Measurements from ENCODE around the gene UBALD1. TPM values are rescaled to one million over a fixed set of nuclear protein-coding genes. Genes with fewer than 3 reads are reported as not detected.

The UBALD1 gene
- total and polyA plus RNA-seq, 9 of the 15 experiments (the other 6 are each of a cell fraction or from before 2014, with no cell fraction given): 1.3 to 38.0 (median 6.2) TPM; not detected in 2

DNA sequence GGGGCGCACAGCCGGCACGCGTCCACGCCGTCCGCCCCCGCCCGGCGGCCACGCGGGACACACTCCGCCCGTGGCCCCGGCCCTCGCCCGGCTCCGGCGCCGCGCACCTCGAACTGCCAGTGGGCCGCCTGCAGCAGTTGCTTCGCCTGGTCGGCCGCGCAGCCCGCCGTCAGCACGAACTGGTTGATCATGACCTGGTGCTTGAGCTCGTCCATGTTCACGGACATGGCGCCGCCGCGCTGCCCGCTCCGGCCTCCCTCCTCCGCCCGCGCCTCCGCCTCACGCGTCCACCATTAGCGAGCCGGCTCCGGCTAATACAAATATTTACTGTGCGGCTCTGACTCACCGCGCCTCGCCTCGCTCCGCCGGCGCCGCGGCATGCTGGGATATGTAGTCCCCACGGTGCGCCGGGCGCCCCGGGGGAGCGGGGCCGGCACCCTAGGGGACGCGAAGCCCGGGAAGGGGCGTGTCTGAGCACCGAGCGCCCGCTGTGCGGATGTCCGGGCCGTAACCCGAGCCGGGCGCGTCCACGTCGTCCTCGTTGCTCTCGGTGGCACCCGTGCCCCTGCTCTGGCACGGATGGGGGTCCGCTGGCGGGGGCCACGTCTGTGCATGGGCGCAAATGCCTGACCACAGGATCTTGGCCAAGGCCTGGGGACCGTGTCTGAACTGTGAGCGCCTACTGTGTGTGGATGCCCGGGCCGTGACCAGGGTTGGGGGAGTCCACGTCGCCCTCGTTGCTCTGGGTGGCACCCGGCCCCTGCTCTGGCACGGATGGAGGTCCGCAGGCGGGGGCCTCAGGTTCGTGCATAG is at the start of gene UBALD1 (continued):
- TF ChIP-seq, protein P1, sequence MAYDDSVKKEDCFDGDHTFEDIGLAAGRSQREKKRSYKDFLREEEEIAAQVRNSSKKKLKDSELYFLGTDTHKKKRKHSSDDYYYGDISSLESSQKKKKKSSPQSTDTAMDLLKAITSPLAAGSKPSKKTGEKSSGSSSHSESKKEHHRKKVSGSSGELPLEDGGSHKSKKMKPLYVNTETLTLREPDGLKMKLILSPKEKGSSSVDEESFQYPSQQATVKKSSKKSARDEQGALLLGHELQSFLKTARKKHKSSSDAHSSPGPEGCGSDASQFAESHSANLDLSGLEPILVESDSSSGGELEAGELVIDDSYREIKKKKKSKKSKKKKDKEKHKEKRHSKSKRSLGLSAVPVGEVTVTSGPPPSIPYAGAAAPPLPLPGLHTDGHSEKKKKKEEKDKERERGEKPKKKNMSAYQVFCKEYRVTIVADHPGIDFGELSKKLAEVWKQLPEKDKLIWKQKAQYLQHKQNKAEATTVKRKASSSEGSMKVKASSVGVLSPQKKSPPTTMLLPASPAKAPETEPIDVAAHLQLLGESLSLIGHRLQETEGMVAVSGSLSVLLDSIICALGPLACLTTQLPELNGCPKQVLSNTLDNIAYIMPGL (CRISPR knock-in tag; IDR thresholded peaks at IDR 0.05): peak; percentile 92
- TF ChIP-seq MAZ (CRISPR knock-in tag; conservative IDR thresholded peaks at IDR 0.05 in 1 of 2, IDR thresholded peaks at IDR 0.05 in 1 of 2) (peak; percentile 65 to 88), L3MBTL2 (IDR thresholded peaks at IDR 0.05) (peak; percentile 57), SRSF1 (IDR thresholded peaks at IDR 0.05; ENCODE audit: low read depth, low read length) (no peak), ZNF311 (CRISPR knock-in tag; IDR thresholded peaks at IDR 0.05) (0 out of 2 replicates have a peak, but pooled peaks have one; percentile 31), CSDE1 (IDR thresholded peaks at IDR 0.05) (no peak; a peak in 1 of 4 replicates), BRF1 (IDR thresholded peaks at IDR 0.05; ENCODE audit: borderline replicate concordance, extremely low read depth, insufficient read length) (no peak), HNRNPL (IDR thresholded peaks at IDR 0.05; ENCODE audit: low read depth, low read length) (peak; percentile 96), MCM2 (IDR thresholded peaks at IDR 0.05; ENCODE audit: low read depth) (no peak), BRD4 (IDR thresholded peaks at IDR 0.05) (peak; percentile 62), MED1 (CRISPR knock-in tag; IDR thresholded peaks at IDR 0.05; ENCODE audit: borderline replicate concordance) (no peak), PTRF (tag; IDR thresholded peaks at IDR 0.05) (no peak), STAG1 (CRISPR knock-in tag; IDR thresholded peaks at IDR 0.05; ENCODE audit: borderline replicate concordance) (0 out of 2 replicates have a peak, but pooled peaks have one; percentile 17), U2AF2 (optimal IDR thresholded peaks at IDR 0.05; ENCODE audit: low read depth, low read length) (no peak), SUPT5H (IDR thresholded peaks at IDR 0.05) (peak; percentile 85), EGR1 (conservative IDR thresholded peaks at IDR 0.05) (peak; percentile 64), ZNF280A (IDR thresholded peaks at IDR 0.05; ENCODE audit: low read depth, partially characterized antibody) (no peak), ARID3A (IDR thresholded peaks at IDR 0.05; ENCODE audit: borderline replicate concordance, low read depth, low read length) (no peak), SMARCE1 (IDR thresholded peaks at IDR 0.05) (no peak), MYC (IDR thresholded peaks at IDR 0.05; ENCODE audit: low read depth, low read length) (peak; percentile 91), MYC (CRISPR knock-in tag; IDR thresholded peaks at IDR 0.05; ENCODE audit: borderline replicate concordance, low read depth) (no peak), E2F6 (IDR thresholded peaks at IDR 0.05; ENCODE audit: borderline replicate concordance in 1 of 2, extremely low read depth in 1 of 2, insufficient read depth in 1 of 2, insufficient read length in 1 of 2, low read depth in 1 of 2, low read length in 1 of 2, poor library complexity in 1 of 2, severe bottlenecking in 1 of 2) (peak in 1 of 2 experiments; percentile 33)
